Right atrium auricular region (tissue), 2 donors: ENCODE measurements around the gene FAAH2. TPM values are rescaled to one million over a fixed set of nuclear protein-coding genes. Genes with fewer than 3 reads are reported as not detected.
"Not testable (repeated sequence)": the region's sequence is repeated elsewhere in the genome, so short reads cannot be mapped to it uniquely, and the experiment has no call there.

Experiments
- DNase-seq: peaks from one replicate; pipeline ENCODE4 v3.0.0-alpha.2; 2019; ENCODE audit warnings: low spot score
- H3K27ac ChIP-seq, 2 donors: fragments of 200-600 bp; sonication (generic); 1 replicate in 1 of 2; 2 replicates in 1 of 2; pipeline ENCODE4 v1.5.1; 2016 to 2019
- H3K27me3 ChIP-seq, 2 donors: fragments of 200-600 bp; sonication (generic); one replicate each; pipeline versions ENCODE4 v1.5.1 to v1.6.0; 2017 to 2019
- H3K36me3 ChIP-seq: fragments of 200-600 bp; sonication (generic); one replicate; pipeline ENCODE4 v1.5.1; 2016
- H3K4me1 ChIP-seq, 2 donors: fragments of 200-600 bp; sonication (generic); one replicate each; pipeline versions ENCODE4 v1.5.1 to v1.6.0; 2017 to 2019
- H3K4me3 ChIP-seq, 2 donors: fragments of 200-600 bp; sonication (generic); 1 replicate in 1 of 2; 2 replicates in 1 of 2; pipeline ENCODE4 v1.5.1; 2017 to 2019; ENCODE audit warnings: mild to moderate bottlenecking in 1 of 2, moderate library complexity in 1 of 2
- H3K9me3 ChIP-seq, 2 donors: fragments of 200-600 bp; sonication (generic); one replicate each; pipeline ENCODE4 v1.5.1; 2019
- total RNA-seq, 2 donors: library from RNA; depleted of rRNA; stranded (reverse); fragments of >200 nt; gene quantifications; one replicate each; pipeline ENCODE4 v1.1.0, GENCODE V29; 2016
- TF ChIP-seq, protein P1 (sequence below), 2 donors: fragments of 200-600 bp; sonication (generic); IDR thresholded peaks; one replicate each; pipeline ENCODE4 v1.5.1; 2019; ENCODE audit warnings: antibody characterized with exemption in 2 of 2

The FAAH2 gene
- total RNA-seq, 2 donors from 2014 or later, result 0.44 to 1.5 TPM

DNA sequence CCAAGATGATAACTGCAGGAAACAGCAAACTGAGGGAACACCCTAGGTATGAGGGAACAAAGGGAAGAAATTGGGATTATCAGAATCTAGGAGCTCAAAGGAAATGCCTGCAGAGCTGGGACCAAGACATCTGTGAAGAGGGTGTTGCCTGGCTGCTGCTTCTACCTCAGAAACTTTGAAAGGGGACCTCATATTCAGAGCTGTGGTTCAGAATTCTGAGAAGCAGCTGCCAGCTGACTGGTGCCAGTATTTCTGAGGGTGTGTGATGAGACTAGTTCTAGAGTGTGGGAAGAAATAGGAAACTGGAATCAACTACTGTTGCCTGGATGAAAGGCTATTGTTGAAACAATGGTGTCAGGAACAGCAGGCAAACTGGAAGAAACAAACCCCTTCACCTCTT is 8.5 kb downstream of the FAAH2 start:
- no peak for DNase-seq
- TF ChIP-seq, protein P1, sequence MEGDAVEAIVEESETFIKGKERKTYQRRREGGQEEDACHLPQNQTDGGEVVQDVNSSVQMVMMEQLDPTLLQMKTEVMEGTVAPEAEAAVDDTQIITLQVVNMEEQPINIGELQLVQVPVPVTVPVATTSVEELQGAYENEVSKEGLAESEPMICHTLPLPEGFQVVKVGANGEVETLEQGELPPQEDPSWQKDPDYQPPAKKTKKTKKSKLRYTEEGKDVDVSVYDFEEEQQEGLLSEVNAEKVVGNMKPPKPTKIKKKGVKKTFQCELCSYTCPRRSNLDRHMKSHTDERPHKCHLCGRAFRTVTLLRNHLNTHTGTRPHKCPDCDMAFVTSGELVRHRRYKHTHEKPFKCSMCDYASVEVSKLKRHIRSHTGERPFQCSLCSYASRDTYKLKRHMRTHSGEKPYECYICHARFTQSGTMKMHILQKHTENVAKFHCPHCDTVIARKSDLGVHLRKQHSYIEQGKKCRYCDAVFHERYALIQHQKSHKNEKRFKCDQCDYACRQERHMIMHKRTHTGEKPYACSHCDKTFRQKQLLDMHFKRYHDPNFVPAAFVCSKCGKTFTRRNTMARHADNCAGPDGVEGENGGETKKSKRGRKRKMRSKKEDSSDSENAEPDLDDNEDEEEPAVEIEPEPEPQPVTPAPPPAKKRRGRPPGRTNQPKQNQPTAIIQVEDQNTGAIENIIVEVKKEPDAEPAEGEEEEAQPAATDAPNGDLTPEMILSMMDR (IDR thresholded peaks at IDR 0.05), result no peak
- H3K36me3 ChIP-seq, result no peaks in the 10 kb centered on the region
- no peak overlapping the region for H3K27ac ChIP-seq
- H3K4me3 ChIP-seq, result no peak overlapping the region
- H3K27me3 ChIP-seq, result no peaks in the 10 kb centered on the region
- H3K9me3 ChIP-seq, result no peaks in the 10 kb centered on the region
- no peaks in the 10 kb centered on the region for H3K4me1 ChIP-seq

DNA sequence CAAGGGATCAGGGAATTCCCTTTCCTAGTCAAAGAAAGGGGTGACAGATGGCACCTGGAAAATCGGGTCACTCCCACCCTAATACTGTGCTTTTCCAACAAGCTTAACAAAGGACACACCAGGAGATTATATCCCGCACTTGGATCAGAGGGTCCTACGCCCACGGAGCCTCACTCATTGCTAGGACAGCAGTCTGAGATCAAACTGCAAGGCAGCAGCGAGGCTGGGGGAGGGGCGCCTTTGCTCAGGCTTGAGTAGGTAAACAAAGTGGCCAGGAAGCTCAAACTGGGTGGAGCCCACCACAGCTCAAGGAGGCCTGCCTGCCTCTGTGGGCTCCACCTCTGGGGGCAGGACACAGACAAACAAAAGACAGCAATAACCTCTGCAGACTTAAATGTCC is 9.2 kb downstream of the FAAH2 start:
- H3K36me3 ChIP-seq, H3K27me3 ChIP-seq, DNase-seq, H3K27ac ChIP-seq, H3K9me3 ChIP-seq, H3K4me1 ChIP-seq, H3K4me3 ChIP-seq: not testable (repeated sequence)

DNA sequence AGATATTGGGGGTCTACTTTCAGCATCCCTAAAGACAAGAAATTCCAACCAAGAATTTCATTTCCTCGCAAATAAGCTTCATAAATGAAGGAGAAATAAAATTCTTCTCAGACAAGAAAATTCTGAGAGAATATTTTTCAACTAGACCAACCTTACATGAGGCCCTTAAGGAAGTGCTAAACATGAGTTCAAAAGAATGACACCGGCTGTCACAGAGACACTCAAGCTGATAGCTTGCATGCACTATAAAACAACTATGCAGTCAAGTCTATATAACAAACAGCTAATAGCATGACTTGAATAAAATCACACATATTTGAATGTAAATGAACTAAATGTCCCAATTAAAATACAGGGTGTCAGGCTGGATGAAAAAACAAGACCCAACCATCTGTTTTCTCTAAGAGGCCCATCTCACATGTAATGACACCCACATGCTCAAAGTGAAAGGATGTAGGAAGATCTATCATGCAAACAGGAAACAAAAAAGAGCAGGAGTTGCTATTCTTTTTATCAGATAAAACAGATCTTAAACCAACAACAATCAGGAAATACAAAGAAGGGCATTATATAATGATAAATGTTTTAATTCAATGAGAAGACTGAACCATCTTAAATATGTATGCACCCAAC is 27.2 kb downstream of the FAAH2 start:
- no peaks in the 10 kb centered on the region for H3K36me3 ChIP-seq
- TF ChIP-seq, protein P1 (IDR thresholded peaks at IDR 0.05), result no peak

DNA sequence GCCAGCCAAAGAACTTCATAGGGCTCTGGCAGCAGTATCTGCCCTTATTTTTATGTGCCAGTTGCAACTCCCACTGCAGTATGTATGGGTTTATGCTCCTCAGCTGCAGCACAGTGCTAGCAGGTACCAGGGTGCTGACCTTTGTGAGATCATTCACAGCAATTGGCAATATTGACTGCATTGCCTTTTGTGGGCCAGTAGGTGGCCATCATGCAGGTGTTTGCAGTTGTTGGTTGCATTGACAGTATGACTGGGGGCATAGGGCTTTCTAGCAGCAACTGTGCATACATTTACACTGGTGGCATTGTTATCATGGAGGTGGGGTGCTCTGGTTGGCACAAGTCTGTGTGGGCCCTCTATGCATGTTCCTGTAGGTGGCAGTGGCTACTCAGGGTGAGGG is 42.5 kb downstream of the FAAH2 start:
- Histone ChIP-seq H3K36me3 (no peaks in the 10 kb centered on the region), H3K4me3 (no peak overlapping the region), H3K9me3 (peaks cover 0 to 6% of the 10 kb centered on the region in 2 donors), H3K27ac (no peak overlapping the region), H3K27me3 (no peaks in the 10 kb centered on the region), H3K4me1 (no peaks in the 10 kb centered on the region)
- TF ChIP-seq, protein P1 (IDR thresholded peaks at IDR 0.05), result no peak
- DNase-seq, result no peak

More for the DNA sequence above, 27.2 kb downstream of the FAAH2 start:
- no peak for DNase-seq
- H3K27me3 ChIP-seq, result no peaks in the 10 kb centered on the region
- H3K4me3 ChIP-seq, result no peak overlapping the region
- no peak overlapping the region for H3K27ac ChIP-seq
- H3K9me3 ChIP-seq, result peaks cover 0 to 21% of the 10 kb centered on the region in 2 donors
- H3K4me1 ChIP-seq, result no peaks in the 10 kb centered on the region

DNA sequence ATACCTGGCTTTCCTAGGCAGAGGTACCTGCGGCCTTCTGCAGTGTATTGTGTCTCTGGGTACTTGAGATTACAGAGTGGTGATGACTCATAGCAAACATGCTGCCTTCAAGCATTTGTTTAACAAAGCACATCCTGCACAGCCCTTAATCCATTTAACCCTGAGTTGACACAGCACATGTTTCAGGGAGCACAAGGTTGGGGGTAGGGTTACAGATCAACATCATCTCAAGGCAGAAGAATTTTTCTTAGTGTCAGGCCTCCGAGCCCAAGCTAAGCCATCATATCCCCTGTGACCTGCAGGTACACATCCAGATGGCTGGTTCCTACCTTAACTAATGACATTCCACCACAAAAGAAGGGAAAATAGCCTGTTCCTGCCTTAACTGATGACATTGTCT is 49.3 kb downstream of the FAAH2 start:
- H3K27ac ChIP-seq, H3K9me3 ChIP-seq, H3K36me3 ChIP-seq, H3K27me3 ChIP-seq, H3K4me3 ChIP-seq, DNase-seq, H3K4me1 ChIP-seq: not testable (repeated sequence)

DNA sequence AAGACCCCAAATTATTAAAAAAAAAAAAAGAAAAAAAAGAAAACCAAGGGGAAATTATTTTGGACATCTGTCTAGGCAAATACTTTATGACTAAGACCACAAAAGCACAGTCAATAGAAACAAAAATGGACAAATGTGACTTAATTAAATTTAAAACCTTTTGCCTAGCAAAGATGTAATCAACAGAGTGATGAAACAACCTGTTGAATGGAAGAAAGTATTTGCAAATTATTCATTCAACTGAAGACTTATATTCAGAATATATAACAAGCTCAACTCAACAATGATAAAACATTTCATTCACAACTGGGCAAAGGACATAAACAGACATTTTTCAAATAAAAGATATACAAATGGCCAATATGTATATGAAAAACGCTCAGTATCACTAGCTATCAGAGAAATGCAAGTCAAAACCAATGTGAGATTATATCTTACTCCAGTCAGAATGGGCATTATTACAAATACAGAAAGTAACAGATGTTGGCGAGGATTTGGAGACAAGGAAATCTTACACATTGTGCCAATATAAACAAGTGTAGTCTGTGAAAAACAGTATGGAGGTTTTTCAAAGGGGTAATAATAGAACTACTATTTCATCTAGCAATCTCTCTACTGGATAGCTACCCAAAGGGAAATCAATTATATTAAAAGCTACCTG is 67.1 kb downstream of the FAAH2 start:
- Histone ChIP-seq H3K36me3 (no peaks in the 10 kb centered on the region), H3K27me3 (peaks cover 0 to 3% of the 10 kb centered on the region in 2 donors), H3K4me3 (no peak overlapping the region), H3K27ac (no peak overlapping the region), H3K4me1 (no peaks in the 10 kb centered on the region), H3K9me3 (peaks cover 0 to 11% of the 10 kb centered on the region in 2 donors)
- TF ChIP-seq, protein P1 (IDR thresholded peaks at IDR 0.05), result no peak
- no peak for DNase-seq

DNA sequence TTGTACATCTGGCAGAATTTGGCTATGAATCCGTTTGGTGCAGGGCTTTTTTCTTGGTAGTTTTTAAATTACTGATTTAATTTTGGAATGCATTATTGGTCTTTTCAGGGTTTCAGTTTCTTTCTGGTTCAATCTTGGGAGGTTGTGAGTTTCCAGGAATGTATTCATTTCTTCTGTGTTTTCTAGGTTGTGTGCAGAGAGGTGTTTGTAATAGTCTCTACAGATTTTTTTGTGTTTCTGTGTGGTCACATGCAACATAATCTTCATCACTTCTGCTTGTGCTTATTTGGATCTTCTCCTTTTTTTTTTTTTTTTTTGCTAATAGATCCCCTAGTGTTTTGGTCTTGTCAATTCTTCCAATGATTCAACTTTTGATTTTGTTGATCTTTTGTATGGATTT is 77.6 kb downstream of the FAAH2 start:
- Histone ChIP-seq H3K36me3 (no peaks in the 10 kb centered on the region), H3K4me3 (no peak overlapping the region), H3K27ac (no peak overlapping the region), H3K27me3 (no peaks in the 10 kb centered on the region), H3K4me1 (no peaks in the 10 kb centered on the region), H3K9me3 (peaks cover 0 to 6% of the 10 kb centered on the region in 2 donors)
- no peak for DNase-seq
- TF ChIP-seq, protein P1 (IDR thresholded peaks at IDR 0.05), result no peak
